ENCODE measurements around the gene CAMK2B.

DNA sequence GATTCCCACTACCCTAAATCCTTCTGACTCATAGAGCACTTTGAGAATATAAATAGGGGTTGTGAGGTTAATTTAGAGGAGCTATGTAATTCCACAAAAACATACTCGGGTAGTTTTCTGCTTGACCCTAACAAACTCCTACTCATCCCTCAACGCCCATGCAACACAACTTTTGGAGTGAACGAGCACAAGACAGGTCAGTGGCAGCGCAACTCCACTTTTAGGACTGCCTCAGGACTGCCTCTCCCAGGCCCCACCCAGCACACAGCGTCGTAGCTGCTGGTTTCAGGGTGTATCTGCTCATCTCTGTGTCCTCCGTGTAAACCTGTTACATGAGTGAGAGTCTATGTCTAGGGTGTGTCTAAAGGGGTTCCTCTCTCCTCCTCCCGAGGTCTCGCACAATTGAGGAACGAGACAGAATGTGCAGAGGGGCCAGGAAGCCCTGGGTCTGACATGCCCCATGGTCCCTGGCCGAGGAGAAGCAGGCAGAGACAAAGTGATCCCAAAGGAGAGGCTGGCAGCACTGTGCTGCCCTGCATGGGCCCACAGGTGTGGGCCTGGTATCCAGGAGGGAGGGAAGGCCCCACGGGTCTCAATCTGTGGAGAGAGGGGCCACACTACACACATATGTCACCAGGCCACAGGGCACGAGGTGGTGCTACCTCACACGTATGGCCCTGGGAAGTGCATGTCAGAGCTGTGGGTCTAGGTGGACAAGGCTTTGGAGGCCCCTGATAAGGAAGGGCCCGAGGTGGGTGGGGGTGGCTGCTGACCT is 45.5 kb downstream of the CAMK2B start:
- TF ChIP-seq ZFX (IDR thresholded peaks at IDR 0.05) = no peak
- TF ChIP-seq, protein P1, sequence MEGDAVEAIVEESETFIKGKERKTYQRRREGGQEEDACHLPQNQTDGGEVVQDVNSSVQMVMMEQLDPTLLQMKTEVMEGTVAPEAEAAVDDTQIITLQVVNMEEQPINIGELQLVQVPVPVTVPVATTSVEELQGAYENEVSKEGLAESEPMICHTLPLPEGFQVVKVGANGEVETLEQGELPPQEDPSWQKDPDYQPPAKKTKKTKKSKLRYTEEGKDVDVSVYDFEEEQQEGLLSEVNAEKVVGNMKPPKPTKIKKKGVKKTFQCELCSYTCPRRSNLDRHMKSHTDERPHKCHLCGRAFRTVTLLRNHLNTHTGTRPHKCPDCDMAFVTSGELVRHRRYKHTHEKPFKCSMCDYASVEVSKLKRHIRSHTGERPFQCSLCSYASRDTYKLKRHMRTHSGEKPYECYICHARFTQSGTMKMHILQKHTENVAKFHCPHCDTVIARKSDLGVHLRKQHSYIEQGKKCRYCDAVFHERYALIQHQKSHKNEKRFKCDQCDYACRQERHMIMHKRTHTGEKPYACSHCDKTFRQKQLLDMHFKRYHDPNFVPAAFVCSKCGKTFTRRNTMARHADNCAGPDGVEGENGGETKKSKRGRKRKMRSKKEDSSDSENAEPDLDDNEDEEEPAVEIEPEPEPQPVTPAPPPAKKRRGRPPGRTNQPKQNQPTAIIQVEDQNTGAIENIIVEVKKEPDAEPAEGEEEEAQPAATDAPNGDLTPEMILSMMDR (IDR thresholded peaks at IDR 0.05 in 2 of 3, conservative IDR thresholded peaks at IDR 0.05 in 1 of 3; ENCODE audit: borderline replicate concordance in 1 of 3, insufficient read depth in 1 of 3, low read depth in 2 of 3, low read length in 2 of 3) = no peak
